Esophagus (tissue), 2 donors: Measurements from ENCODE around the gene RASSF4. TPM values are rescaled to one million over a fixed set of nuclear protein-coding genes. Genes with fewer than 3 reads are reported as not detected.
A peak's percentile ranks its signal among the peaks of the same experiment; 100 is the strongest.
"Not testable (repeated sequence)": the region's sequence is repeated elsewhere in the genome, so short reads cannot be mapped to it uniquely, and the experiment has no call there.

Source experiments
- H3K27ac ChIP-seq, 2 donors: one replicate each; pipeline ENCODE4 v1.5.1; 2013; ENCODE audit warnings: low read depth in 2 of 2, mild to moderate bottlenecking in 2 of 2, inconsistent platforms in 1 of 2, low read length in 1 of 2, moderate library complexity in 1 of 2
- H3K27me3 ChIP-seq, 2 donors: one replicate each; pipeline ENCODE4 v1.6.1; 2013; ENCODE audit warnings: low read length in 2 of 2, control low read depth in 1 of 2, mild to moderate bottlenecking in 1 of 2; ENCODE audit not compliant: insufficient read depth in 2 of 2, control insufficient read depth in 1 of 2
- H3K36me3 ChIP-seq, 2 donors: one replicate each; pipeline ENCODE4 v1.6.1; 2013; ENCODE audit warnings: low read length in 1 of 2; ENCODE audit not compliant: control insufficient read depth in 2 of 2, insufficient read depth in 2 of 2
- H3K4me1 ChIP-seq, 2 donors: one replicate each; pipeline ENCODE4 v1.6.1; 2013; ENCODE audit warnings: low read length in 1 of 2; ENCODE audit not compliant: control insufficient read depth in 2 of 2, insufficient read depth in 2 of 2
- H3K4me3 ChIP-seq, 2 donors: one replicate each; pipeline ENCODE4 v1.5.1; 2013; ENCODE audit warnings: low read length in 2 of 2, mild to moderate bottlenecking in 2 of 2, low read depth in 1 of 2, moderate library complexity in 1 of 2
- H3K9me3 ChIP-seq, 2 donors: one replicate each; pipeline ENCODE4 v1.6.1; 2013; ENCODE audit warnings: mild to moderate bottlenecking in 2 of 2, low read depth in 1 of 2, low read length in 1 of 2, moderate library complexity in 1 of 2; ENCODE audit not compliant: control insufficient read depth in 2 of 2, insufficient read depth in 1 of 2
- WGBS, 2 donors: extraction: QIAGEN DNeasy Blood & Tissue Kit; methylation state at CpG; one replicate each; pipeline ENCODE4 v1.1.7; 2013; 5-methylcytosine and 5-hydroxymethylcytosine counted together
- polyA plus RNA-seq, 2 donors: library from polyadenylated mRNA; stranded (reverse); fragments of 200-250 nt; gene quantifications; one replicate each; pipeline ENCODE4 v1.2.3, GENCODE V29; 2013
- donor health status: healthy with polysubstance abuse.
- donor health status: Bipolar disorder and iron deficiency.

The RASSF4 gene
- polyA plus RNA-seq, 2 donors = 3.6 to 3.7 TPM

DNA sequence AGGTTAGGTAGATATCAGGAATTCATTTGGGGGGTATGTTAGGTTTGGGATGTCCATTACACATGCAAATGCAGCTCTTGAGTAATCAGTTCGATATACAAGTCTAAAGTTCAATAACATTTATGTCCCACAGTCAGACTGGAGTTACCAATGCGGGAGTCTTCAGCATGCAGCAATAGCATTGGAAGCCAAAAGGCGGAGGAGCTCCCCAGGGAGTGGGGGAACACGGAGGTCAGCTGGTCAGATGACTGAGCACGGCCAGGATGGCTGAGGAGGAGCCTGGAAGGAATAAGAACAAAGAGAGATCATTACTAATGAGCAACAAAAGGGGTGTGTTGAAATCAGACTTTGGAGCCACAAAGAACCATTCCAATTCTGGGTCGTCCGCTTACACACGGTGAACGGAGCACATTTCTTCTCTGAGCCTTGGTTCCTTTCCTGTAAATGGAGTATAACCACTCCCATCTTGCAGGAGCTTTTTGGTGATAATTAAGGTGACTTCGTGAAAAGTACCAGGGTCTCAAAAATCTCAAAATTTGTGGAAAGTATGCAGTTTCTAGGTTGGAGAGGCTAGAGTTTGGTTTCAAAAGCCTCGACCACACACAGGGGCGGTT, 40.6 kb downstream of the RASSF4 start:
- H3K27me3 ChIP-seq = no peaks in the 10 kb centered on the region
- H3K4me3 ChIP-seq = peak overlapping the region; percentile 64 to 66
- peak overlapping the region; percentile 92 for H3K27ac ChIP-seq
- peaks cover under 1 to 4% of the 10 kb centered on the region in 2 donors for H3K4me1 ChIP-seq
- WGBS, 2 donors = 46 to 48% methylated on average over 12 of the region's 12 CpGs
- H3K9me3 ChIP-seq = no peaks in the 10 kb centered on the region
- no peaks in the 10 kb centered on the region for H3K36me3 ChIP-seq

DNA sequence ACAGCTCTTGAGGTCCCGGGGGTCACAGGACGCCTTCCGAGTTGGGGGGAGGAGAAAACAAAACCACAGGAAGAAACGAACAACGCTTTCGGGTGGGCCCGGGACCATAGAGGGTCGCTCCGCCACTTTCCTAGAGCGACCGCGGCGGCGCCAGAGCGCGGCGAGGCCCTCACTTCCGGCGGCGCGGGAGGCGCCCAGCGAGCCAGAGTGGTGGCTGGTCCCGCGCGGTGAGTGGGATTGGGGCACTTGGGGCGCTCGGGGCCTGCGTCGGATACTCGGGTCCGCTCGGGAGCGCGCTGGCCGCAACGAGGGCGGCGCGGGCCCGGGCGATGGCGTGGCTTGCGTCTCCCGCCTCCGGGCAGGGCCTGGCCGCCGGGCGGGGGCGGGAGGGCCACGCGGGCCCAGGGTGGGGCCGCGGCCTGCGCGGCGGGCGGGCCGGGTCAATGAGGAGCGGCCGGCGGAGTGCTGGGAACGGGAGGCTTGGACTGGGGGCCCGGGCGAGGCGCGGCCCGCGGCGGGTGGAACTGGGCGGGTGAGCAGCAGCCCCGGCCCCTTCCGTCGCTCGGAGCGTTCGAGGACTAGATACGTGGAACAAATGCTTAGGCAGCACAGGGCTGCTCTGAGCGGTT, 41.3 kb downstream of the RASSF4 start, which contains the start of gene ZNF22:
TSS of gene ZNF22 (plus strand) at position 172 of the 629 bp plus-strand sequence. CDS start 2,446 bp downstream, outside the sequence.
- Histone ChIP-seq H3K4me1 (peaks cover 0 to 4% of the 10 kb centered on the region in 2 donors), H3K27ac (peak within 1 kb of the TSS; percentile 92), H3K9me3 (no peaks in the 10 kb centered on the region), H3K4me3 (peak within 1 kb of the TSS; percentile 64 to 66), H3K36me3 (no peaks in the 10 kb centered on the region), H3K27me3 (no peaks in the 10 kb centered on the region)
- WGBS, 2 donors = 0 to 1% methylated on average over 41 to 79 of the region's 79 CpGs

DNA sequence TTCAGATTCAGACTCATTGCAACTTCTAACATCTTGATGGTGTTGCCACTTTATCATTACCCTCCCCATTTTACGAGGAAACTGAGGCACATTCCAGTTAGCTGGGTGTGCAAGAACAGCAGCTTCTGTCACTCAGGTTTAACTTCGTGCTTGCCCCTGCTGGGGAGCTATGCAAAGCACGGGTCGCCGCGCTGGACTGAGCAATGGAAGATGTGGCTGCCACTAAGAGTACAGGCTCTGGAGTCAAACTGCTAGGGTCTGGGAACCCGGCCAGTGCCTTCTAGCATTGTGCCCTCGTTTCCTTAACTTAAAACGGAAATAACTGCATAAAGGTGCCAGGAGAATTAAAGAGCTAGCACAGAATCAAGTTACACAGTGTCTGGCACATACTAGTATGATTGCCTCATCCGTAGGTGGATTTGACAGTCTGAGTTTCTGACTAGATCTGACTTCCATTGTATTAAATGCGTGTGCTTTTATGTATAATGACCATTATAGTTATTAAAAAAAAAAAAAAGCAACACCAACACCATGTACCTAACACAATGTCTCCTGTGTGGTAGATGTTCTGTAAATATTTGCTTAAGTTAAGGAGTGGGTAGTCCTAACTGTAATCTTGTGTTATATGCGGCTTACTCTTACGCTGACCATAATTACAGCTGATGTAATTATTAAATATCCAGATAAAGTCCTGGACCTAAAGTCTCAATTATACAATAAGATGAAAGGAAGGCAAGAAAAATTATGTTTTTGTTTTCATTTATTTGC, 42.0 kb downstream of the RASSF4 start:
- Histone ChIP-seq H3K9me3 (no peaks in the 10 kb centered on the region), H3K36me3 (no peaks in the 10 kb centered on the region), H3K4me3 (peak overlapping the region; percentile 64 to 66), H3K27ac (peak overlapping the region; percentile 92), H3K4me1 (no peaks in the 10 kb centered on the region), H3K27me3 (no peaks in the 10 kb centered on the region)
- WGBS, 2 donors = 7% methylated on average over 13 of the region's 13 CpGs

- H3K36me3 ChIP-seq = no peaks in the 10 kb centered on the region
- WGBS, 2 donors = 90 to 91% methylated on average over 10 of the region's 10 CpGs
- no peaks in the 10 kb centered on the region for H3K9me3 ChIP-seq
- H3K27me3 ChIP-seq = no peaks in the 10 kb centered on the region
- H3K27ac ChIP-seq = no peak overlapping the region
- no peaks in the 10 kb centered on the region for H3K4me1 ChIP-seq
- no peak overlapping the region for H3K4me3 ChIP-seq
These were observed 43.9 kb downstream of the RASSF4 start for GRCh38 chr10:45003432-45004000.

DNA sequence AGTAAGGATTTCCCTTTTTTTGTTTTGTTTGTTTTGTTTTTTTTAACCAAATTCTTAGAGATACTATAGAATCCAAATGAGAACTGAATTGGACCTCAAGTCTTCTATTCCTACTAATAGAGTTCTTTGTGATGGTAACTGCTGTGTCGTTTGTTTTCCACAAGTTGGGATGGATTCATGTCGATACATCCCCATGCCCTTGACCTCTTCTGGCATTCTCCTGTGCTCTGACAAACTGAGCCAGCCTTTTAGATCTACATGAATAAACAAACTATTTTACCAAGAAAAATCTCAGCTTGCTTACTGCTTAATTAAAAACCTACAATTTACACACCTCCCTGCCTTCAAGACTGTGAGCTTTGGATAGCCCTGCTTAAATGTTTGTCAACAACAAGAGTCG, 45.1 kb downstream of the RASSF4 start:
- H3K4me1 ChIP-seq = no peaks in the 10 kb centered on the region
- no peaks in the 10 kb centered on the region for H3K36me3 ChIP-seq
- whole genome bisulfite sequencing, 2 donors = 70 to 76% methylated on average over 3 of the region's 3 CpGs
- no peaks in the 10 kb centered on the region for H3K9me3 ChIP-seq
- H3K27me3 ChIP-seq = no peaks in the 10 kb centered on the region
- no peak overlapping the region for H3K4me3 ChIP-seq
- H3K27ac ChIP-seq = no peak overlapping the region

- Histone ChIP-seq H3K27ac (no peak overlapping the region), H3K4me3 (no peak overlapping the region), H3K9me3 (no peaks in the 10 kb centered on the region), H3K36me3 (no peaks in the 10 kb centered on the region), H3K4me1 (no peaks in the 10 kb centered on the region), H3K27me3 (no peaks in the 10 kb centered on the region)
- 94 to 100% methylated on average over 1 of the region's 1 CpG for WGBS, 2 donors
These were observed 45.7 kb downstream of the RASSF4 start for GRCh38 chr10:45005284-45005683.

DNA sequence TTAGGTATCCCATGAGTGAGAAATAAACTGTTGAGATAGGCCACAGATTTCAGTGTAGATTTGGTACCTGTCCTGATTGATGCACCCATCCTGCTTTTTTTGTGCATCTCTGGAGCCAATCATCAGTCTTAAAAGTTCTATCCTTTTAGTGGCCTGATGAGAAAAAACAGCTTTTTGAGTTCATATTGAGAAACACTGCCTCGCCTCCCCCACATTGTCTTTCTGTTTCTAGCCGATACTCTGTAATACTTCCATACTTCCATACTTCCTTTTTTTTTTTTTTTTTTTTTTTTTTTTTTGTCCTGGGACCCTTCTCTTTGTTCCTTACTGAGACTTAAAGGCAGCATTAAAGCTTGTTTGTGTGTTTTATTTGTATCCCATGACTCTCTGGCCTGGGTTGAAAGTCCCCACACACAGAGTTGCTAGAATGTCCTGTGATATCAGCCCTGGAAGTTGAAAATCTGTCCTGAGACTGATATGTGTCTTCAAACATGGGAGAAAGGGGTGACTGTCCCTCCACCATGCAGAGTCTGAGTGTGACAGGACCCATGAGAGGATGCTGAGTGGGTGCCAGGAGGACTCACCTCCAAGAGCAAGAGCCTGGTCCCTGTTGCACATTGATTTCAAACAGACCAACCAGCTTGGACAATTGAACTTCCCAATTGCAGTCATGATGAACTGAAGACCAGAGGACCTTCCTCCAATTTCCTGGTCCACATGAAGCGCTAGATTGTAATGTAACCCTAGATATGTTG, 46.9 kb downstream of the RASSF4 start:
- no peaks in the 10 kb centered on the region for H3K27me3 ChIP-seq
- no peak overlapping the region for H3K27ac ChIP-seq
- WGBS, 2 donors = 83 to 92% methylated on average over 3 of the region's 3 CpGs
- no peak overlapping the region for H3K4me3 ChIP-seq
- no peaks in the 10 kb centered on the region for H3K36me3 ChIP-seq
- no peaks in the 10 kb centered on the region for H3K4me1 ChIP-seq
- H3K9me3 ChIP-seq = no peaks in the 10 kb centered on the region

DNA sequence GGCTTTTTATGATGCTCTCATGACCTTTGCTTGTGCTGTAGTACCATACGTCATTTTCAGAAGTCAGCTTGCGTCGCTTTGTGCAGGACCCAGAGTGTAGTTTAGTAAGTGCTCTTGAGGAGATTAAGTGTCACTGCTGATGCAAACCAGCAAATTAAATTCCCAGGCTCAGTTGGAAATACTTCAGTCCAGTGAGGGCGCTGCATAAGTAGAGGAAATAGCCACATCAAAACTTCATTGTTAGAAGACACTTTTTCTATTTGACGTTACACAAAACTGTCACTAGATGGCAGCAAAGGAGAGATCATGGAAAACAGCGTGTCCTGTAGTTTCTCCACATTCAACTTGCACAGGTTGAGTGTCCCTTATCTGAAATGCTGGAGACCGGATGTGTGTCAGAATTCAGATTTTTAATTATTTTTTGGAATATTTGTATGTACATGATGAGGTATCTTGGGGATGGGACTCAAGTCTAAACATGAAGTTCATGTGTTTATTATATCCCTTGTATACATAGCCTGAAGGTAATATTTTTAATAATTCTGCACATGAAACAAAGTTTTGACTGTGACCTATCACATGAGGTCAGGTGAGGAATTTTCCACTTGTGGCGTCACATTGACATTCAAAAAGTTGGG, 49.0 kb downstream of the RASSF4 start:
- no peaks in the 10 kb centered on the region for H3K36me3 ChIP-seq
- H3K27me3 ChIP-seq = no peaks in the 10 kb centered on the region
- no peak overlapping the region for H3K27ac ChIP-seq
- 9 to 12% methylated on average over 8 of the region's 8 CpGs for WGBS, 2 donors
- H3K9me3 ChIP-seq = no peaks in the 10 kb centered on the region
- no peaks in the 10 kb centered on the region for H3K4me1 ChIP-seq
- H3K4me3 ChIP-seq = no peak overlapping the region

- not testable (repeated sequence) for H3K4me3 ChIP-seq, H3K36me3 ChIP-seq, H3K9me3 ChIP-seq, H3K27ac ChIP-seq, H3K4me1 ChIP-seq, H3K27me3 ChIP-seq
- 75 to 84% methylated on average over 10 of the region's 10 CpGs for WGBS, 2 donors
These were observed 55.0 kb downstream of the RASSF4 start for GRCh38 chr10:45014557-45014956.
